NCI-H2171 (cell line): ENCODE measurements around the gene RBM18.

ENCODE experiments used
- DNase-seq: peaks from one replicate; lab custom pipeline; 2025; lab: John Stamatoyannopoulos, UW

Gene RBM18

DNA sequence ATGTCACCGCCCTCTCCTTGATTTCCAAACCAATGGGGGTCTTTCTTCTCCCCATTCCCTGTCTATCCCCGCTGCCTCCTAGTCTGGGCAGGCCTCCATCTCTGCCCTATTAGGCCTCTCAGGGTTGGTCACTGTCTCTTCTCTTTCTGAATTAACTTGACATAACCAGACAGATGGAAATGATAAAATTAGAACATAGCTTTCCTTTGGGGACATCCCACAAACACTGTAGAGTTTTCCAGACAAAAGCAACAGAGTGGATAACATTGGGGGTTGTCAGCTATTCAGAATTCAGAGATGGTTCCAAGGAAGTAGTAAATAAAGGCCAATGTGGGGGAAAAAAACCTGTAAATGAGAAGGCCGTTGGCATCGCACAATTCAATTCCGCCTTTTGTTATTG is 60.6 kb downstream of the RBM18 start:
- no peak for DNase-seq

DNA sequence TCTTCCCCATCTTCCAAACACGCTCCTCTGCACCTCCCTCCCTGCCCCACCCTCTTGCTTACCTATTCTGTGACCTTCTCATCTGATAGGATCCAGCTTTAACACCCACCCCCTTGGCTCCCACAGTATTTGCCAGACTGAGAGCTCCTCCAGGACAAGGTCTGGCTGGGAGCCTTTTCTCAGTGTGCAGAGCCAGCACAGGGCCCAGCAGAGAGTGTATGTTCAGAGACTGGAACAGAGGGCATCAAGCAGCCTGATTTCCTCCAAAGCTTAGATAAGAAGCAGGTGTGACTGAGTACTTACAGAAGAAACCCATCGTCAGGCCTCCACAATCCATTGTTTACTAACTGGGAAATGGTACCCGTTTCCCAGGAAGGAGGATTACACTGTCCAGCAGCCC is 62.5 kb downstream of the RBM18 start:
- DNase-seq, result no peak

DNA sequence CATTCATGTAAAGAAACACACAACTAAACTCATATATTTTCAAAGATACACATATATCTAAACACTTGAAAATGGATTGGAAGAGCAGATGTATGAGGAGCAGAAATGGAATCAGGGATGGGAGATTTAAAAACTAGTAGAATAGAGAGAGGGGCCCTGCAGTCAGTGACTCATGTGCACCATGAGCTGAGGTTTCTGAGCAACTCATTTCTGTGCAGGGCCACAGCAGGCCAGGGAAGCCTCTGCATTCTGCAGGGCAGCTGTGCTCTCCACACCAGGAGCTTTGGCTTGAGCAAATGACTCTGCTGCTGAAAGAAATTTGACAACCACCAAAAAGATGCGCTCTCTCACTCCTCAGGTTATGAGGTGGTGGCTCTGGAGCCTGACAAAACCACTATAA is 63.0 kb downstream of the RBM18 start:
- DNase-seq, result no peak

DNA sequence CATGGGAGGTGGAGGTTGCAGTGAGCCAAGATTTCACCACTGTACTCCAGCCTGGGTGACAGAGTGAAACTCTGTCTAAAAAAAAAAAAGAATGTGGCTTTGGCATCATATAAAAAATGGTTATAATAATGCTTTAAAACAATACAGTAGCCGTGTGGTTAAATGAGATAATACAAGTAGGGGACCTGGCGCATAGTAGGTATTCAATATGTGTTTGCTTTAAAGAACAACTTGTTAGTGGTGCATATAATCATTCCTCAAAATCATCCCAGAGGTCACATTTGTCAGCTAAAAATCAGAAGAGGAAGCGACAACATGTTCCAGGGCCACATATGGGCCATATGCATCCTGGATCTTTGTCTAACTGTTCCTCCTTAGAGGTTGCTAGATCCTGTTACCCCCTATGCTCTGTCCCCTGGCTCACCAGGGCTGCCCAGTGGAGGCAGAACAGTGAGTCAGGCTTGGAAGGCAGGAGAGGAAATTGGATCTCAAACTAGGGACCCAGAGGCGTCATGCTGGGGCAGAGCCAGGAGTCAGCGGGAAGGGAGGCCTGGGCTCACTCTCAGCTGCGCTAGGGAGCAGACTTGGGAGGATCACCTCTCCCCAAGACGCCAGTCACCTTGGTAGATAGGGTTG is 63.6 kb downstream of the RBM18 start:
- no peak for DNase-seq

DNA sequence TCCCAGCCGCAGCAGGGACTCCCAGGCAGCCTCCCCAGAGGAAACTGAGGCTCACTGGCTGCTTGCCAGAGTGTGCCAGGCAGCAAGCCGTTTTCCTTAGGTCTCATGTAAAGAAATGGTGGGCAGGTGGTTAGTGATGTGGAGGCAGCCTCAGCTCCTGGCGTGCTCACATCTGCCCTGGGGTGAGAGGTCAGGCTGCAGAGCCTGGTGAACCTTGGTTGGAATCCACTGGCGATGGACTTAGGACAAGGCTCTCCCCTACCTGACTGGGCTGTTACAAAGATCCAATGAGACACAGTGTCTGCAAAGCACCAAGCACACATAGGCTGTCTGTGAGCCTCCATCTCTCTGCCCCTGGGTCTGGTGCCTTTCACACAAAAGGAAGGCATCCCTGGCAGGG is 66.8 kb downstream of the RBM18 start:
- no peak for DNase-seq

DNA sequence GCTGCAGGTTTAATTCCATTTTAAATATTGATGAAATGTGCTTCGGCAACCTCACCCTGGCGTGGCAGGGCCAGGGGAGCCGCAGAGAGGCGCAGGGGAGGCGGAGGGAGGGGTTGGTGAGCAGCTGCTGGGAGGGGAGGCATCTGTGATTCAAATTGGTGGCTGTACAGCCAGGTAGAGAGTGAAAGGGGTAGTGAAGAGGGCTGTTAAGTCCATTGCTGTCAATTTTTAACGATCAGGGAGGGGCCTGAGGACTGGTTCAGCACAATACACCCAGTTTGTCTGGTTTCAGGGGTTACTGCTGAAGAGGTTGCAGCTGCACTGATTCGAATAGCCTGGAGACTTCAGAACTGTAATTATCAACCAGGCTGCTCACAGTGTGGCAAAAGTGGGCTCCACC is 67.2 kb downstream of the RBM18 start:
- peak; percentile 15 for DNase-seq

DNA sequence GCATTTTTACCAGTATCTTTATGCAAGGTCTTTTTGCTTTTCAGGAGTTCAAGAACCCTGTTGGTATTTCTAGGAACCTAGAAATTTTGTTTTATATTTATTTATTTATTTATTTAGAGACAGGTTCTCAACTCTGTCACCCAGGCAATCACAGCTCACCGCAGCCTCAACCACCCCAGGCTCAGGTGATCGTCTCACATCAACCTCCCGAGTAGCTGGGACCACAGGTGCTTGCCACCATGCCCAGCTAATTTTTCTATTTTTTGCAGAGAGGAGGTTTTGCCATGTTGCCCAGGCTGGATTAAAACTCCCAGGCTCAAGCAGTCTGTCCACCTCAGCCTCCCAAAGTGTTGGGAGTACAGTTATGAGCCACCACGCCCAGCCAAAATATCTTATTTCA is 68.8 kb downstream of the RBM18 start:
- no peak for DNase-seq

DNA sequence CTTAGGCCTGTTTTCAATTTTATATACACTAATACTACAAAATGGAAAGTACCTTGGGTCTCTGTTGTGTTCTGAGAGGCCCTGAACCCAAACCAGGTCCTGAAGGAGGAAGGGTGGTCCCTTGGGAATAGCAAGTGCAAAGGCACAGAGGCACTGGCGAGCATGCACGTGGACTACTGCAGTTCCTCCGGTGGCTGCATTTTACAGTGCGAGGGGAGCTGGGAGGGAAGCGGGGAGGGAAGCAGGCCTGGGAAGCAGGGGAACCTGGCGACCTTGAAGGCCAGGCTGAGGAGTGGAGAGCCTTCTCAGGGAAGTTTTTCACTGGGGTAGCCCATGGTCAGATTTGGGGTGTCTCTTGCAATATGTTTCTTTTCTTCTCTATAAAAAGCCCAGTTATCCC is 71.0 kb downstream of the RBM18 start:
- DNase-seq, result no peak

DNA sequence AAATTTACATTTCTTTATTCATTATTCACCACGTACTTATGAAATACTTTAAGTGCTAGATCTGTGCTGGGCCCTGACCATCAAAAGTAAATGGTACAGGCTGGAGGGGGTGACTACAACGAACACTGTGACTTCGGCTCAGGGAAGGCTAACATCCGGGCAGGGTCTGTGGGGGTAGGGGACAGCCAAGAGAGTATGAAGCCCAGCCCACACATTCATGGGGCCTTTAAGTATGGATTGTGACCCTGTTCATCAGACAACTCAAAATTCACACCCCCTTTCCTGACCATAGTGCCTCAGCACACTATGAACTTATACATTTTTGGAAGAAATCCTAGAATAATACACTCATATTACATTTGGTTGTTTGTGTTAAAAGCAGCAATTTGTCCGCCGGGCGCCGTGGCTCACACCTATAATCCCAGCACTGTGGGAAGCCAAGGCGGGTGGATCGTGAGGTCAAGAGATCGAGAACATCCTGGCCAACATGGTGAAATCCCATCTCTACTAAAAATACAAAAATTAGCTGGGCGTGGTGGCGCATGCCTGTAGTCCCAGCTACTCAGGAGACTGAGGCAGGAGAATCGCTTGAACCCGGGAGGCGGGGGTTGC is 71.6 kb downstream of the RBM18 start:
- no peak for DNase-seq

DNA sequence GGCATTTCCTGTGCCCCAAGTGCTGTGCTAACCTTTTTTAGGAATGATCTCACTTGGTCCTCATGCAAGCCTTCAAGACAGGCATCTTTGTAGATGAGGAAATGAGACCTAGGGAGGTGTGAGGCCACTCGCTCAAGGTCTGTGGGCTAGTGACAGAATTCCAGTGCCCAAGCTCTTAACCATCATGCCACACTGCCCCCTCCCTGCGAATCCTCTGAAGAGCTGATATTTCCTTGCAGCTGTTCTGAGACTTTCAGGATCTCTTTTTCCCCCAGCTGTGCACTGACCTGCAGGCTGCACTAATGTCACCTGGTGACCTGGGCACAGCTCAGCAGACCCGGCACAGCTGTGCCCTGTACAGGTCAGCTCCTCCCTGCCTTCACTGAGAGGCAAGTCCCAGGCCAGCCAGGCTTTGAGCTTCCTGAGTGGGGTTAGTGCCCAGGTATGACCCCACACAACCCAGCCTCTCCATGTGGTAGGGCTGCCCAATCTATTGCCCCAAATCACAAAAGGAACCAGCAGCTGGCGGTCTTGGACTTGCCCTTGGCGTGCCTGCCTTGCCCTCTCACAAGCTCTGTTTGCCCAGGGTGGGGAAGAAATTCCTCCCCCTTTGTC is 72.3 kb downstream of the RBM18 start:
- DNase-seq, result no peak

DNA sequence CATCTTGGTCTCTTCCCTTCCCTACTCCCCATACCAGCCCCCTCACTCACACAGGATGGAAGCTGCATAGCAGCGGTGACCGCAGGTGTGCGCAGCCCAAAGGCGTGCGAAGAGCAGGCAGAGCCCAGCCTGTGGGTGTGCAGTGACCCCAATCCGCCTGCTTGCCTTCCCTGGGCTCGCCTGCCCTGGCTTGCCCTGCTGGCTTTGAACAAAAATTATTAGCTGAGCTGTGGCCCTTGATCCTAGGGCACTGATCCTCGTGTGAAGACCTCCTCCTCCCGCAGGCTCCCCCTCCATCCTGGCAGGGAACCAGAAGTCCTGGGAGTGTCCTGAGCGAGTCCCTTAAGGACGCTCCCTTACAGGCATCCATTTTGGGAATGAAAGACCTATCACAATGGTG is 73.1 kb downstream of the RBM18 start:
- no peak for DNase-seq

DNA sequence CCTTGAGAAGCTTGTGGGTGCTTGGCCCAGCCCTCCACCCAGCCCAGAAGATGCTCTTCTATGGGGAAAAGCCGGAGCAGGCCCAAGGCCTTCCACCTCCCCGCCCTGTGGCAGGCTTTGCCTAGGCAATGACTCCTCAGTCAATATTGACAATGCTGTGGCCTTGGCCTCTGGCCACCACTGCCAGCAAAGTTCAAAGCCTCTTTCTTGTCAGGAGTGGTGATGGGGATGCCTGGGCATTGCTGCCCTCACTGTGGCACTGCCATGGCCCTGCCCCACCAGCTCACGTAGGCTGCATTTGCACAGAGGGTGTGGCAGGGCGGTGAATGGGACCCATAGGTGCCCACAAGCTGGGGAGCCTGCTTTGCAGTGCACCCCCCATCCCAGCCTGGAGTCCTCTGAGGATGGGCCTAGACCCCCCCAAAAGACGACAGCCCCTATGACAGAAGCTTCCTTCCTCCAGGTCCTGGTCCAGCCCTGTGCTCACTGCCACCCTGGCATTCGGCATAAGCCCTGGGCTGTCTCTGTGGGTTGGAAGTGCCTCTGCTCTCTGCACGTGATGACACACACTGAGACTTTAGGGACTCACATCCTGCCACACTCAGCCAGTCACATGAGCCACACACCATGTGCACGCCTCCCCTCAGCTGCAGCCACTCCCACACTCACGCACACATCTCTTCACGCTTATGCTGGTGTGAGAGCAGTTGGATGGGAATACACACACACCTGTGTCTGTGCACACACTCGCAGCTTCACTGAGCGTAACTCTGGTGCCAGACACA is 73.9 kb downstream of the RBM18 start:
- DNase-seq, result no peak

DNA sequence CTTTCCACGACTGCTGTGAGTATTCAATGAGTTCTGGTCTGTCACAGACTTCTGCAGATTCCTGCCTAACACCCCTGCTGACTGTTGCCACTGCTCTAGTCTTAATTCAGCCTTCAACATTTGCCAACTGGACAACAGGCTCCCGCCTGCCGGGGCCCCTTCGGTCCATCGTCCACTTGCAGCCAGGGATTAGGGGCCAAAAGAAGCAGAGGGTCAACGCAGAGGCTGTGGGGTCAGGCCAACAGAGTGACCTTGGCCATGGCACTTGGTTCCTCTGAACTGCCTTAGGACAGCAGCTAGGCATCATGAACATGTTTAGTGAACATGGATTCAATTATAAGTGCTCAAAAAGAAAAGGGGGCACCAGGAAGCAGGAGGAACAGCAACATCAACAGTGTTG is 76.3 kb downstream of the RBM18 start:
- no peak for DNase-seq
